H9 (cell line): ENCODE measurements around the gene SRRM2. TPM values are rescaled to one million over a fixed set of nuclear protein-coding genes. Genes with fewer than 3 reads are reported as not detected.

Experiments
- DNase-seq: peaks from one replicate; pipeline ENCODE4 v3.0.0-alpha.2; 2017
- H2AFZ ChIP-seq: one replicate; pipeline ENCODE4 v1.6.1; 2013; ENCODE audit warnings: mild to moderate bottlenecking, low read length, control low read depth, moderate library complexity
- H2AK5ac ChIP-seq: 2 replicates; pipeline ENCODE4 v1.6.1; 2013; ENCODE audit warnings: low read length, control low read depth, mixed read lengths; ENCODE audit not compliant: insufficient read length
- H2BK120ac ChIP-seq: one replicate; pipeline ENCODE4 v1.6.1; 2013; ENCODE audit warnings: low read depth, mild to moderate bottlenecking, low read length, control low read depth, inconsistent platforms; ENCODE audit not compliant: poor library complexity, severe bottlenecking
- H2BK12ac ChIP-seq: 2 replicates; pipeline ENCODE4 v1.6.1; 2013; ENCODE audit warnings: low read length, control low read depth, mixed read lengths, low read depth; ENCODE audit not compliant: insufficient read length
- H2BK15ac ChIP-seq: 2 replicates; pipeline ENCODE4 v1.6.1; 2013; ENCODE audit warnings: low read depth, low read length, control low read depth
- H2BK20ac ChIP-seq: one replicate; pipeline ENCODE4 v1.6.1; 2013; ENCODE audit warnings: low read depth, mild to moderate bottlenecking, low read length, control low read depth, inconsistent platforms; ENCODE audit not compliant: poor library complexity, severe bottlenecking
- H2BK5ac ChIP-seq: 2 replicates; pipeline ENCODE4 v1.6.1; 2013; ENCODE audit warnings: low read length, control low read depth, mixed read lengths; ENCODE audit not compliant: insufficient read length
- H3K14ac ChIP-seq: 2 replicates; pipeline ENCODE4 v1.6.1; 2013; ENCODE audit warnings: low read length, control low read depth; ENCODE audit not compliant: insufficient read depth
- H3K18ac ChIP-seq: 2 replicates; pipeline ENCODE4 v1.6.1; 2013; ENCODE audit warnings: low read depth, mild to moderate bottlenecking, mixed read lengths, low read length, control low read depth; ENCODE audit not compliant: insufficient read length
- H3K23ac ChIP-seq: 2 replicates; pipeline ENCODE4 v1.6.1; 2013; ENCODE audit warnings: low read length, control low read depth, mixed read lengths, low read depth; ENCODE audit not compliant: insufficient read length
- H3K23me2 ChIP-seq: 2 replicates; pipeline ENCODE4 v1.6.1; 2013; ENCODE audit warnings: low read depth, mild to moderate bottlenecking, mixed read lengths, low read length, control low read depth; ENCODE audit not compliant: insufficient read length, poor library complexity, severe bottlenecking
- H3K27ac ChIP-seq: 2 replicates; pipeline ENCODE4 v1.5.1; 2013; ENCODE audit warnings: low read length, control low read depth, mixed read lengths, low read depth; ENCODE audit not compliant: insufficient read length
- H3K27me3 ChIP-seq: 2 replicates; pipeline ENCODE4 v1.6.1; 2013; ENCODE audit warnings: low read length, control low read depth, inconsistent platforms; ENCODE audit not compliant: insufficient read depth
- H3K4ac ChIP-seq: 2 replicates; pipeline ENCODE4 v1.6.1; 2013; ENCODE audit warnings: low read depth, mild to moderate bottlenecking, control low read depth, inconsistent platforms, low read length, moderate library complexity
- H3K4me1 ChIP-seq: 2 replicates; pipeline ENCODE4 v1.6.1; 2013; ENCODE audit warnings: low read length, control low read depth, inconsistent platforms; ENCODE audit not compliant: insufficient read depth
- H3K4me2 ChIP-seq: 2 replicates; pipeline ENCODE4 v1.6.1; 2013; ENCODE audit warnings: low read length, control low read depth, mixed read lengths; ENCODE audit not compliant: insufficient read length, insufficient read depth
- H3K56ac ChIP-seq: 2 replicates; pipeline ENCODE4 v1.6.1; 2013; ENCODE audit warnings: low read depth, mild to moderate bottlenecking, mixed read lengths, low read length, control low read depth; ENCODE audit not compliant: insufficient read length
- H3K79me1 ChIP-seq: 2 replicates; pipeline ENCODE4 v1.6.1; 2013; ENCODE audit warnings: low read depth, mild to moderate bottlenecking, moderate library complexity, low read length, control low read depth, inconsistent platforms; ENCODE audit not compliant: insufficient read depth, poor library complexity, severe bottlenecking
- H3K79me2 ChIP-seq: 2 replicates; pipeline ENCODE4 v1.6.1; 2013; ENCODE audit warnings: low read length, control low read depth, inconsistent platforms; ENCODE audit not compliant: insufficient read depth
- H3K9ac ChIP-seq: 2 replicates; pipeline ENCODE4 v1.6.1; 2013; ENCODE audit warnings: low read length, control low read depth, mixed read lengths; ENCODE audit not compliant: insufficient read length; ENCODE audit errors: extremely low read depth
- H3K9me3 ChIP-seq: one replicate; pipeline ENCODE4 v1.6.1; 2013; ENCODE audit warnings: low read depth, low read length, inconsistent platforms; ENCODE audit not compliant: control insufficient read depth
- H3T11ph ChIP-seq: one replicate; pipeline ENCODE4 v1.6.1; 2013; ENCODE audit warnings: mild to moderate bottlenecking, low read length, control low read depth, inconsistent platforms
- H4K20me1 ChIP-seq: one replicate; pipeline ENCODE4 v1.6.1; 2013; ENCODE audit not compliant: control insufficient read depth, insufficient read length, insufficient read depth
- H4K5ac ChIP-seq: 2 replicates; pipeline ENCODE4 v1.6.1; 2013; ENCODE audit warnings: low read depth, mild to moderate bottlenecking, mixed read lengths, low read length, control low read depth; ENCODE audit not compliant: insufficient read length
- H4K8ac ChIP-seq: replicated peaks from 2 replicates; pipeline ENCODE4 v1.6.1; 2013; ENCODE audit warnings: low read length, control low read depth, mixed read lengths, low read depth; ENCODE audit not compliant: insufficient read length
- H4K91ac ChIP-seq: 2 replicates; pipeline ENCODE4 v1.6.1; 2013; ENCODE audit warnings: low read depth, mild to moderate bottlenecking, moderate library complexity, mixed read lengths, low read length, control low read depth; ENCODE audit not compliant: insufficient read length
- H3K27ac Mint-ChIP-seq, 3 experiments: 2 replicates in 2 of 3; 3 replicates in 1 of 3; pipeline ENCODE4 v1.8.0; 2020 to 2021; ENCODE audit warnings: mixed read lengths in 3 of 3, mild to moderate bottlenecking in 1 of 3, moderate library complexity in 1 of 3
- H3K27me3 Mint-ChIP-seq: 2 replicates; pipeline ENCODE4 v1.8.0; 2021; ENCODE audit warnings: low read depth, mild to moderate bottlenecking, moderate library complexity, mixed read lengths
- H3K36me3 Mint-ChIP-seq, 3 experiments: 2 replicates in 2 of 3; 3 replicates in 1 of 3; pipeline ENCODE4 v1.8.0; 2020 to 2021; ENCODE audit warnings: low read depth in 3 of 3, mixed read lengths in 3 of 3; ENCODE audit not compliant: insufficient read depth in 1 of 3
- H3K4me1 Mint-ChIP-seq, 2 experiments: 2 replicates each; pipeline ENCODE4 v1.8.0; 2020; ENCODE audit warnings: mixed read lengths in 2 of 2
- H3K4me3 Mint-ChIP-seq, 2 experiments: 2 replicates in 1 of 2; 3 replicates in 1 of 2; pipeline ENCODE4 v1.8.0; 2020 to 2021; ENCODE audit warnings: mild to moderate bottlenecking in 2 of 2, mixed read lengths in 2 of 2, moderate library complexity in 1 of 2
- H3K9me3 Mint-ChIP-seq, 2 experiments: 2 replicates in 1 of 2; 3 replicates in 1 of 2; pipeline ENCODE4 v1.8.0; 2020; ENCODE audit warnings: mild to moderate bottlenecking in 2 of 2, mixed read lengths in 2 of 2, moderate library complexity in 1 of 2
- CTCF ChIP-seq: fragments of 200-600 bp; sonication (generic); conservative IDR thresholded peaks from 3 replicates; pipeline ENCODE4 v1.8.0; 2021; ENCODE audit warnings: antibody characterized with exemption, mild to moderate bottlenecking
- WGBS: extraction: QIAGEN DNeasy Blood & Tissue Kit; methylation state at CpG from one replicate; pipeline ENCODE4 v1.1.7; 2013; ENCODE audit warnings: missing lambda C conversion rate, low lambda C conversion rate, mixed read lengths; ENCODE audit not compliant: insufficient read length; ENCODE audit errors: extremely low coverage; 5-methylcytosine and 5-hydroxymethylcytosine counted together
- total RNA-seq: library from RNA; stranded (reverse); gene quantifications from 2 replicates; pipeline ENCODE4 v1.2.1, GENCODE V29; 2021

The SRRM2 gene
- total RNA-seq, 1 experiment from 2014 or later = 694 TPM

- no peak overlapping the region for H3K56ac ChIP-seq
- no peak overlapping the region for H2AFZ ChIP-seq
- H2BK15ac ChIP-seq = no peak overlapping the region
- H3K4me2 ChIP-seq = peak overlapping the region; percentile 71
- H3K4me1 ChIP-seq = peaks cover 3% of the 10 kb centered on the region; the same call in 1 of the 2 replicates
- H4K20me1 ChIP-seq = no peaks in the 10 kb centered on the region
- no peak overlapping the region for H2AK5ac ChIP-seq
- no peak overlapping the region for H3K9ac ChIP-seq
- no peak overlapping the region for H2BK12ac ChIP-seq
- no peak overlapping the region for H2BK120ac ChIP-seq
- no peak overlapping the region for H3K23ac ChIP-seq
- no peaks in the 10 kb centered on the region for H3K9me3 ChIP-seq
- H3K27ac ChIP-seq = no peak overlapping the region
- no peak for TF ChIP-seq CTCF
- H3K4me1 Mint-ChIP-seq = peaks cover 38 to 41% of the 10 kb centered on the region in 2 experiments
- H3K23me2 ChIP-seq = peaks cover 8% of the 10 kb centered on the region
- peak overlapping the region; percentile 40 to 87 (median 49); a peak in 5 of 7 replicates for H3K27ac Mint-ChIP-seq
- peak overlapping the region; percentile 90 to 94 for H3K4me3 Mint-ChIP-seq
- no peak overlapping the region for H2BK5ac ChIP-seq
- DNase-seq = no peak
- H3K36me3 Mint-ChIP-seq = peaks cover 65 to 72% (median 70%) of the 10 kb centered on the region in 3 experiments
- H2BK20ac ChIP-seq = no peak overlapping the region
- peaks cover 51% of the 10 kb centered on the region for H3K79me2 ChIP-seq
- no peak overlapping the region for H3T11ph ChIP-seq
- H3K9me3 Mint-ChIP-seq = peaks cover 5 to 6% of the 10 kb centered on the region in 2 experiments; a peak in 3 of 5 replicates
- 100% methylated on average over 1 of the region's 3 CpGs for WGBS
- no peak overlapping the region for H4K8ac ChIP-seq
- H4K5ac ChIP-seq = no peak overlapping the region
- H3K18ac ChIP-seq = no peak overlapping the region
- no peaks in the 10 kb centered on the region for H3K27me3 ChIP-seq
- H3K27me3 Mint-ChIP-seq = peaks cover 2% of the 10 kb centered on the region; the same call in 1 of the 2 replicates
- H3K4ac ChIP-seq = no peak overlapping the region
- H3K14ac ChIP-seq = no peak overlapping the region
- H3K79me1 ChIP-seq = peaks cover 13% of the 10 kb centered on the region
- no peak overlapping the region for H4K91ac ChIP-seq
Measured at GRCh38 chr16:2755158-2755557, 2.7 kb downstream of the SRRM2 start.
